ENCODE data around the gene TMEM132C. TPM values are rescaled to one million over a fixed set of nuclear protein-coding genes. Genes with fewer than 3 reads are reported as not detected.

TMEM132C gene
- polyA plus RNA-seq, 1 of the 3 experiments (the other 2 are of a cell fraction), result not detected

DNA sequence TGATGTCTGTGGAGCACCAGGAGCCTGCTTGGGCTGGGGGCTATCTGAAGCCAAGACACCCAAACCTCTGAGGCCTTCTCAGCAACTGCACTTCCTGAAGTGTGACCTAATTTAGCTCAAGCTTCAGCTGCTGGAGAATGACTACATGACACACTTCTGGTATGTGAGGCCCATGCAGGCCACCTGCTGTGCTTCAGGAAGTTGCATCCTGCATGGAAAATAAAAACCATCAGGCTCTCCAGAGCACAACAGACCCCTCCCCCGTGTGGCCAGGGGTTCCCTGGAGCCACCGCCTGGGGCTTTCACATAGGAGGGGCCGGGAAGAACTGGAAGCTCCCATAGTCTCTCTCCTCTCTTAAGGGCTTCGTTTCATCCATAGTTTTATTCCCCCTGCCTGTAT, 339.1 kb downstream of the TMEM132C start (continued):
- TF ChIP-seq MXI1 (IDR thresholded peaks at IDR 0.05; ENCODE audit: low read depth, low read length), result no peak
- TF ChIP-seq NFIC (IDR thresholded peaks at IDR 0.05; ENCODE audit: borderline replicate concordance), result no peak
- TF ChIP-seq, protein P1, sequence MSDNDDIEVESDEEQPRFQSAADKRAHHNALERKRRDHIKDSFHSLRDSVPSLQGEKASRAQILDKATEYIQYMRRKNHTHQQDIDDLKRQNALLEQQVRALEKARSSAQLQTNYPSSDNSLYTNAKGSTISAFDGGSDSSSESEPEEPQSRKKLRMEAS (IDR thresholded peaks at IDR 0.05; ENCODE audit: low read depth), result no peak

DNA sequence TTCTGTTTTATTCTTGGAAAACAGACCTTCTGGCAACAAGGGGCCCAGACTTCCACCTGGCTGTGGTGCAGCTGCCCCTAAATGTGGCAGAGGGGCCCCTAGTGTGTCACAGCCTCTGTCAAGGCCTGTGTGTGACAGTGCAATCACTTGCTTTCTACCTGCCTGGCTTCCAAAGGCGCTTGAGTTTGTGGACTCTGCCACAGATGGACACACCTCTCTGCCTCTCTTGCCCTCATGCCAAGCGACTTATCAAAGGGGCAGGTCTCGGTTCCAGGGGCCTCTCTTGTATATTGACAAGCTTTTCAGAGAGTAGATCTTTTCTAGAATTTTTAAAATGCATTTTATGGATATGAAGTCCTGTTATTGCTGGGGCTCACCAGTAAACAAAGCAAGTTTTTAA, 339.6 kb downstream of the TMEM132C start:
- H3K27ac ChIP-seq (ENCODE audit: low read depth in 2 of 2, low read length in 1 of 2), result no peak overlapping the region
- no peaks in the 10 kb centered on the region for H3K27me3 ChIP-seq (ENCODE audit: insufficient read depth)
- no peak overlapping the region for H3K9ac ChIP-seq
- no peak overlapping the region for H2AFZ ChIP-seq (ENCODE audit: low read depth)
- no peaks in the 10 kb centered on the region for H4K20me1 ChIP-seq (ENCODE audit: insufficient read depth)
- CTCF ChIA-PET, result interaction anchor here (0.7 kb wide), 1 partner anchor 11 kb away, joined by 3 read pairs; no protein-coding TSS in a partner anchor
- H3K4me3 ChIP-seq (ENCODE audit: low read depth in 2 of 2, low read length in 1 of 2), result no peak overlapping the region
- POLR2A ChIA-PET, result no interaction called here
- H3K4me1 ChIP-seq (ENCODE audit: control insufficient read depth in 1 of 2, insufficient read depth in 2 of 2, low read depth in 1 of 2, low read length in 1 of 2), result no peaks in the 10 kb centered on the region; a peak in 1 of 4 replicates
- DNase-seq, result no peak
- no peak for TF ChIP-seq RCOR1 (IDR thresholded peaks at IDR 0.05; ENCODE audit: low read length)
- no peaks in the 10 kb centered on the region for H3K79me2 ChIP-seq (ENCODE audit: insufficient read depth)
- WGBS (ENCODE audit: low lambda C conversion rate), result 6% methylated on average over 3 of the region's 3 CpGs
- no peaks in the 10 kb centered on the region for H3K9me3 ChIP-seq
- H3F3A ChIP-seq (replicated peaks; ENCODE audit: insufficient read depth), result no peaks in the 10 kb centered on the region
- H3K36me3 ChIP-seq (replicated peaks in 1 of 2; ENCODE audit: control insufficient read depth in 1 of 2, insufficient read depth in 2 of 2, low read length in 1 of 2), result no peaks in the 10 kb centered on the region
- H3K9me2 ChIP-seq, result no peaks in the 10 kb centered on the region
- no peak overlapping the region for H3K4me2 ChIP-seq

DNA sequence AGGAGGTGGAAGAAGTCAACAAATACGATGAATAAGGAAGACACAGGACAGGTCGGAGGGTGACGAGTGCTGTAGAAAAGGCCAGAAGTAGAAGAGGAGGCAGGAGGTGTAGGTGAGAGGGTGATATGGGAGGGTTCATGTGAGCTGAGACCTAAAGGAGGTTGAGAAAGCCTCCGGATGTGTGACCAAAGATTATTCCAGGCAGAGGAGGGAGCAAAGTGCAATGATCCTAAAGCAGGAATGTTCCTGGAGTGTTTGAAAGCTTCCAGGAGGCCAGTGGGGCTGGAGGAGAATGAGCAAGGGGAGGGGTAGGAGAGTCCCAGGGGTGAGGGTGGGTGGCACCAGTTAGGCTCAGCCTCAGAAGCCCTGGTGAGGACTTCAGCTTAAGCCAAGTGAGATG, 340.0 kb downstream of the TMEM132C start:
- WGBS (ENCODE audit: low lambda C conversion rate), result 25% methylated on average over 4 of the region's 4 CpGs
- no peak for TF ChIP-seq POLR2AphosphoS5 (IDR thresholded peaks at IDR 0.05; ENCODE audit: low read depth, low read length)
- no peak for TF ChIP-seq YY1 (IDR thresholded peaks at IDR 0.05; ENCODE audit: low read depth)
- no peak for TF ChIP-seq RAD21 (IDR thresholded peaks at IDR 0.05; ENCODE audit: low read length)
- TF ChIP-seq, protein P1 (IDR thresholded peaks at IDR 0.05; ENCODE audit: low read depth), result no peak
- no peak for TF ChIP-seq GATA2 (CRISPR knock-in tag; IDR thresholded peaks at IDR 0.05)
- no peak for TF ChIP-seq FOSL2 (IDR thresholded peaks at IDR 0.05; ENCODE audit: borderline replicate concordance, low read depth)
- TF ChIP-seq, protein P2, sequence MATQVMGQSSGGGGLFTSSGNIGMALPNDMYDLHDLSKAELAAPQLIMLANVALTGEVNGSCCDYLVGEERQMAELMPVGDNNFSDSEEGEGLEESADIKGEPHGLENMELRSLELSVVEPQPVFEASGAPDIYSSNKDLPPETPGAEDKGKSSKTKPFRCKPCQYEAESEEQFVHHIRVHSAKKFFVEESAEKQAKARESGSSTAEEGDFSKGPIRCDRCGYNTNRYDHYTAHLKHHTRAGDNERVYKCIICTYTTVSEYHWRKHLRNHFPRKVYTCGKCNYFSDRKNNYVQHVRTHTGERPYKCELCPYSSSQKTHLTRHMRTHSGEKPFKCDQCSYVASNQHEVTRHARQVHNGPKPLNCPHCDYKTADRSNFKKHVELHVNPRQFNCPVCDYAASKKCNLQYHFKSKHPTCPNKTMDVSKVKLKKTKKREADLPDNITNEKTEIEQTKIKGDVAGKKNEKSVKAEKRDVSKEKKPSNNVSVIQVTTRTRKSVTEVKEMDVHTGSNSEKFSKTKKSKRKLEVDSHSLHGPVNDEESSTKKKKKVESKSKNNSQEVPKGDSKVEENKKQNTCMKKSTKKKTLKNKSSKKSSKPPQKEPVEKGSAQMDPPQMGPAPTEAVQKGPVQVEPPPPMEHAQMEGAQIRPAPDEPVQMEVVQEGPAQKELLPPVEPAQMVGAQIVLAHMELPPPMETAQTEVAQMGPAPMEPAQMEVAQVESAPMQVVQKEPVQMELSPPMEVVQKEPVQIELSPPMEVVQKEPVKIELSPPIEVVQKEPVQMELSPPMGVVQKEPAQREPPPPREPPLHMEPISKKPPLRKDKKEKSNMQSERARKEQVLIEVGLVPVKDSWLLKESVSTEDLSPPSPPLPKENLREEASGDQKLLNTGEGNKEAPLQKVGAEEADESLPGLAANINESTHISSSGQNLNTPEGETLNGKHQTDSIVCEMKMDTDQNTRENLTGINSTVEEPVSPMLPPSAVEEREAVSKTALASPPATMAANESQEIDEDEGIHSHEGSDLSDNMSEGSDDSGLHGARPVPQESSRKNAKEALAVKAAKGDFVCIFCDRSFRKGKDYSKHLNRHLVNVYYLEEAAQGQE (IDR thresholded peaks at IDR 0.05; ENCODE audit: low read depth, low read length), result no peak
- TF ChIP-seq EP300 (IDR thresholded peaks at IDR 0.05; ENCODE audit: borderline replicate concordance in 1 of 2, low read depth in 1 of 2, low read length in 1 of 2), result no peak
- Histone ChIP-seq H4K20me1 (ENCODE audit: insufficient read depth) (no peaks in the 10 kb centered on the region), H3K9ac (no peak overlapping the region), H3K4me1 (ENCODE audit: control insufficient read depth in 1 of 2, insufficient read depth in 2 of 2, low read depth in 1 of 2, low read length in 1 of 2) (no peaks in the 10 kb centered on the region; a peak in 1 of 4 replicates), H3K9me2 (no peaks in the 10 kb centered on the region), H3K9me3 (no peaks in the 10 kb centered on the region), H3K27me3 (ENCODE audit: insufficient read depth) (no peaks in the 10 kb centered on the region), H3K27ac (ENCODE audit: low read depth in 2 of 2, low read length in 1 of 2) (no peak overlapping the region), H3K36me3 (replicated peaks in 1 of 2; ENCODE audit: control insufficient read depth in 1 of 2, insufficient read depth in 2 of 2, low read length in 1 of 2) (no peaks in the 10 kb centered on the region), H2AFZ (ENCODE audit: low read depth) (no peak overlapping the region), H3K4me2 (no peak overlapping the region), H3K4me3 (ENCODE audit: low read depth in 2 of 2, low read length in 1 of 2) (no peak overlapping the region), H3K79me2 (ENCODE audit: insufficient read depth) (no peaks in the 10 kb centered on the region), H3F3A (replicated peaks; ENCODE audit: insufficient read depth) (no peaks in the 10 kb centered on the region)
- DNase-seq, result no peak
- CTCF ChIA-PET, result interaction anchor here (0.7 to 1.2 kb wide), 2 partner anchors 10 to 20 kb away, joined by 3 read pairs; no protein-coding TSS in a partner anchor
- POLR2A ChIA-PET, result no interaction called here

Measured in SK-N-SH (cell line).